ENCODE data around the gene C1orf159.

The C1orf159 gene

GRCh38 chr1:1033009-1033587 lies 82.8 kb downstream of the C1orf159 start:
- DNase-seq, result peak; percentile 93

- no peak for DNase-seq
Observed at GRCh38 chr1:1032424-1032823, 83.5 kb downstream of the C1orf159 start.
